SK-N-SH (cell line): ENCODE data around the gene DNASE1L3. TPM values are rescaled to one million over a fixed set of nuclear protein-coding genes. Genes with fewer than 3 reads are reported as not detected.
A peak's percentile ranks its signal among the peaks of the same experiment; 100 is the strongest.

Experiments used
- CTCF ChIA-PET: fragments of 300-600, 350-600 bp; formaldehyde crosslinking; extraction: SDS; loops from one replicate; lab custom pipeline; 2021; lab: Yijun Ruan, JAX
- POLR2A ChIA-PET: fragments of 350-600 bp; sonication (Branson Sonifier 250); formaldehyde crosslinking; extraction: SDS; loops from one replicate; lab custom pipeline; 2020; ENCODE audit warnings: antibody characterized with exemption, inconsistent platforms; lab: Yijun Ruan, JAX
- DNase-seq: peaks from one replicate; pipeline ENCODE4 v3.0.0; 2012
- H2AFZ ChIP-seq: fragments of 200-600 bp; sonication (generic); 2 replicates; pipeline ENCODE4 v1.8.1; 2016; ENCODE audit warnings: antibody characterized with exemption, mild to moderate bottlenecking, low read depth
- H3F3A ChIP-seq: fragments of 200-600 bp; sonication (generic); replicated peaks from 2 replicates; pipeline ENCODE3; 2016; ENCODE audit warnings: antibody characterized with exemption, mild to moderate bottlenecking; ENCODE audit not compliant: insufficient read depth
- H3K27ac ChIP-seq, 2 experiments: fragments of 200-500 bp in 1 of 2; fragments of 200-600 bp in 1 of 2; sonication (Bioruptor generic) in 1 of 2; sonication (generic), shearing (Covaris generic) in 1 of 2; 2 replicates each; pipeline versions ENCODE4 v1.5.1 to v1.6.1; 2014 to 2016; ENCODE audit warnings: low read depth in 2 of 2, inconsistent platforms in 1 of 2, low read length in 1 of 2, mild to moderate bottlenecking in 1 of 2, mixed read lengths in 1 of 2
- H3K27me3 ChIP-seq: fragments of 200-600 bp; sonication (generic), shearing (Covaris generic); 2 replicates; pipeline ENCODE4 v1.6.1; 2016; ENCODE audit warnings: mixed run types; ENCODE audit not compliant: insufficient read depth
- H3K36me3 ChIP-seq, 2 experiments: fragments of 200-500 bp in 1 of 2; fragments of 200-600 bp in 1 of 2; sonication (Bioruptor generic) in 1 of 2; sonication (generic) in 1 of 2; replicated peaks in 1 of 2; 2 replicates each; pipeline versions ENCODE3 to v1.5.1; 2014 to 2016; ENCODE audit warnings: low read length in 1 of 2, mild to moderate bottlenecking in 1 of 2; ENCODE audit not compliant: insufficient read depth in 2 of 2, control insufficient read depth in 1 of 2
- H3K4me1 ChIP-seq, 2 experiments: fragments of 200-500 bp in 1 of 2; fragments of 200-600 bp in 1 of 2; sonication (Bioruptor generic) in 1 of 2; sonication (generic), shearing (Covaris generic) in 1 of 2; 2 replicates each; pipeline versions ENCODE4 v1.5.1 to v1.6.1; 2014 to 2016; ENCODE audit warnings: low read depth in 1 of 2, low read length in 1 of 2, mixed run types in 1 of 2; ENCODE audit not compliant: insufficient read depth in 2 of 2, control insufficient read depth in 1 of 2
- H3K4me2 ChIP-seq: fragments of 200-600 bp; sonication (generic), shearing (Covaris generic); 2 replicates; pipeline ENCODE4 v1.6.1; 2017; ENCODE audit warnings: mixed run types
- H3K4me3 ChIP-seq, 2 experiments: fragments of 200-500 bp in 1 of 2; fragments of 200-600 bp in 1 of 2; sonication (Bioruptor generic) in 1 of 2; sonication (generic), shearing (Covaris generic) in 1 of 2; 2 replicates each; pipeline versions ENCODE4 v1.5.1 to v1.8.1; 2014 to 2016; ENCODE audit warnings: low read depth in 2 of 2, inconsistent platforms in 1 of 2, low read length in 1 of 2, mild to moderate bottlenecking in 1 of 2, mixed read lengths in 1 of 2, moderate library complexity in 1 of 2
- H3K79me2 ChIP-seq: fragments of 200-600 bp; sonication (generic); 2 replicates; pipeline ENCODE4 v1.8.1; 2017; ENCODE audit warnings: mild to moderate bottlenecking; ENCODE audit not compliant: insufficient read depth
- H3K9ac ChIP-seq: fragments of 200-600 bp; sonication (generic); 2 replicates; pipeline ENCODE4 v1.6.1; 2017; ENCODE audit warnings: mixed run types
- H3K9me2 ChIP-seq: fragments of 200-600 bp; sonication (generic); 2 replicates; pipeline ENCODE4 v1.6.1; 2017; ENCODE audit warnings: mixed run types
- H3K9me3 ChIP-seq: fragments of 200-600 bp; sonication (generic); 2 replicates; pipeline ENCODE4 v1.6.1; 2017; ENCODE audit warnings: mixed run types, mild to moderate bottlenecking, moderate library complexity
- H4K20me1 ChIP-seq: fragments of 200-600 bp; sonication (generic); 2 replicates; pipeline ENCODE4 v1.6.1; 2017; ENCODE audit warnings: mild to moderate bottlenecking, mixed run types; ENCODE audit not compliant: insufficient read depth
- FOSL2 ChIP-seq: IDR thresholded peaks from 2 replicates; pipeline ENCODE4 v1.4.0; 2012; ENCODE audit warnings: low read depth, mild to moderate bottlenecking, moderate library complexity, borderline replicate concordance
- GABPA ChIP-seq: IDR thresholded peaks from 2 replicates; pipeline ENCODE4 v1.4.0; 2012; ENCODE audit warnings: low read depth, mild to moderate bottlenecking
- GATA2 ChIP-seq: sonication (generic); formaldehyde crosslinking; IDR thresholded peaks from 2 replicates; pipeline ENCODE4 v1.5.0; 2020; ENCODE audit warnings: mild to moderate bottlenecking, missing genetic modification reagents
- JUND ChIP-seq: IDR thresholded peaks from 2 replicates; pipeline ENCODE4 v1.4.0; 2012
- MXI1 ChIP-seq: IDR thresholded peaks from 2 replicates; pipeline ENCODE4 v1.6.1; 2012; ENCODE audit warnings: mild to moderate bottlenecking, low read depth, low read length, improper control_type of control experiment
- NFIC ChIP-seq: IDR thresholded peaks from 2 replicates; pipeline ENCODE4 v1.4.0; 2012; ENCODE audit warnings: borderline replicate concordance
- NRF1 ChIP-seq: IDR thresholded peaks from 2 replicates; pipeline ENCODE4 v1.6.1; 2012; ENCODE audit warnings: low read depth, mild to moderate bottlenecking, low read length
- PBX3 ChIP-seq: IDR thresholded peaks from 2 replicates; pipeline ENCODE4; 2012
- RAD21 ChIP-seq: IDR thresholded peaks from 2 replicates; pipeline ENCODE4 v1.6.1; 2012; ENCODE audit warnings: mild to moderate bottlenecking, low read length
- RCOR1 ChIP-seq: fragments of 150-350 bp; IDR thresholded peaks from 2 replicates; pipeline ENCODE4 v1.6.1; 2017; ENCODE audit warnings: antibody characterized with exemption, low read length
- REST ChIP-seq: IDR thresholded peaks from 2 replicates; pipeline ENCODE4 v1.6.1; 2012; ENCODE audit warnings: mild to moderate bottlenecking, low read depth, low read length, moderate library complexity
- TAF1 ChIP-seq: IDR thresholded peaks from 2 replicates; pipeline ENCODE4 v1.6.1; 2012; ENCODE audit warnings: low read depth, mild to moderate bottlenecking, low read length, moderate library complexity, borderline replicate concordance
- TCF12 ChIP-seq: IDR thresholded peaks from 2 replicates; pipeline ENCODE4 v1.4.0; 2012
- YY1 ChIP-seq: IDR thresholded peaks from 2 replicates; pipeline ENCODE4 v1.4.0; 2012; ENCODE audit warnings: low read depth, mild to moderate bottlenecking
- WGBS: methylation state at CpG from one replicate; pipeline ENCODE4 v1.1.6; 2017; ENCODE audit warnings: low lambda C conversion rate; 5-methylcytosine and 5-hydroxymethylcytosine counted together
- polyA plus RNA-seq, 3 experiments: library from polyadenylated mRNA; depleted of rRNA; stranded (reverse); fragments of >200 nt; gene quantifications; 2 replicates each; pipeline ENCODE4 v1.2.3, GENCODE V29; 2012

Gene DNASE1L3
- polyA plus RNA-seq (2012; rRNA removed), result not detected in 2 replicates
- polyA plus RNA-seq (2012; cell fraction: cytosol; rRNA removed), result not detected in 2 replicates
- polyA plus RNA-seq (2012; cell fraction: nucleus; rRNA removed), result not detected in 2 replicates

GRCh38 chr3:58210761-58211460 lies at the start of gene DNASE1L3:
DNASE1L3 (minus strand) TSS chr3:58210972; CDS start chr3:58210906, 66 bp downstream.
- 0 out of 2 replicates have a peak within 1 kb of the TSS, but pooled peaks have one; percentile 11 for H3K4me2 ChIP-seq
- H3K36me3 ChIP-seq, result no peaks in the 10 kb centered on the region
- no peaks in the 10 kb centered on the region for H3K9me3 ChIP-seq
- no peak within 1 kb of the TSS for H2AFZ ChIP-seq
- no peak within 1 kb of the TSS for H3K27ac ChIP-seq
- no peaks in the 10 kb centered on the region for H3F3A ChIP-seq
- no peak for DNase-seq
- 72% methylated on average over 14 of the region's 14 CpGs for WGBS
- no peaks in the 10 kb centered on the region for H4K20me1 ChIP-seq
- H3K27me3 ChIP-seq, result peaks cover 21% of the 10 kb centered on the region; the same call in 1 of the 2 replicates
- H3K79me2 ChIP-seq, result no peaks in the 10 kb centered on the region
- no peak within 1 kb of the TSS for H3K4me3 ChIP-seq
- H3K9ac ChIP-seq, result no peak within 1 kb of the TSS
- TF ChIP-seq GATA2 (CRISPR knock-in tag) (no peak), RCOR1 (no peak), NRF1 (no peak), TAF1 (no peak), REST (no peak), TCF12 (no peak)
- ChIA-PET CTCF (interaction anchor here (1.0 to 5.3 kb wide), 4 partner anchors 23 to 203 kb away, joined by 3 to 29 read pairs (median 5); partner anchors contain the start of gene FLNB), POLR2A (no interaction called here)
- H3K9me2 ChIP-seq, result no peaks in the 10 kb centered on the region
- H3K4me1 ChIP-seq, result no peaks in the 10 kb centered on the region

GRCh38 chr3:58260261-58260731 lies 49.5 kb upstream of the DNASE1L3 start:
- no peak overlapping the region for H3K9ac ChIP-seq
- no peaks in the 10 kb centered on the region for H3K79me2 ChIP-seq
- no peaks in the 10 kb centered on the region for H3K36me3 ChIP-seq
- no peaks in the 10 kb centered on the region for H3K9me2 ChIP-seq
- no peaks in the 10 kb centered on the region for H4K20me1 ChIP-seq
- no peak for DNase-seq
- no peaks in the 10 kb centered on the region for H3K9me3 ChIP-seq
- H3K27ac ChIP-seq, result peak overlapping the region in 1 of 2 experiments; percentile 53; a peak in 2 of 4 replicates
- peaks cover 5% of the 10 kb centered on the region for H3F3A ChIP-seq
- 43% methylated on average over 6 of the region's 6 CpGs for WGBS
- H3K4me3 ChIP-seq, result no peak overlapping the region
- peak overlapping the region; percentile 0; the same call in 1 of the 2 replicates for H3K4me2 ChIP-seq
- CTCF ChIA-PET, result no interaction called here
- H2AFZ ChIP-seq, result no peak overlapping the region
- TF ChIP-seq NFIC, result 0 out of 2 replicates have a peak, but pooled peaks have one; percentile 4
- no peak; the same call in 1 of the 2 replicates for TF ChIP-seq FOSL2
- TF ChIP-seq YY1, result no peak
- no peak for TF ChIP-seq MXI1
- TF ChIP-seq GABPA, result peak; percentile 49
- TF ChIP-seq NRF1, result no peak
- peak; percentile 45 for TF ChIP-seq TCF12
- TF ChIP-seq JUND, result 0 out of 2 replicates have a peak, but pooled peaks have one; percentile 3
- no peak for TF ChIP-seq RAD21
- TF ChIP-seq PBX3, result peak; percentile 59
- POLR2A ChIA-PET, result no interaction called here
- H3K27me3 ChIP-seq, result no peaks in the 10 kb centered on the region
- peaks cover 0 to 13% of the 10 kb centered on the region in 2 experiments; a peak in 2 of 4 replicates for H3K4me1 ChIP-seq
